DMS 273 treated with DMSO at 0.1 percent for 48 hours (cell line): ENCODE data around the gene ALDOA.

Source experiments
- DNase-seq: peaks from one replicate; lab custom pipeline; 2025; lab: John Stamatoyannopoulos, UW

The ALDOA gene

DNA sequence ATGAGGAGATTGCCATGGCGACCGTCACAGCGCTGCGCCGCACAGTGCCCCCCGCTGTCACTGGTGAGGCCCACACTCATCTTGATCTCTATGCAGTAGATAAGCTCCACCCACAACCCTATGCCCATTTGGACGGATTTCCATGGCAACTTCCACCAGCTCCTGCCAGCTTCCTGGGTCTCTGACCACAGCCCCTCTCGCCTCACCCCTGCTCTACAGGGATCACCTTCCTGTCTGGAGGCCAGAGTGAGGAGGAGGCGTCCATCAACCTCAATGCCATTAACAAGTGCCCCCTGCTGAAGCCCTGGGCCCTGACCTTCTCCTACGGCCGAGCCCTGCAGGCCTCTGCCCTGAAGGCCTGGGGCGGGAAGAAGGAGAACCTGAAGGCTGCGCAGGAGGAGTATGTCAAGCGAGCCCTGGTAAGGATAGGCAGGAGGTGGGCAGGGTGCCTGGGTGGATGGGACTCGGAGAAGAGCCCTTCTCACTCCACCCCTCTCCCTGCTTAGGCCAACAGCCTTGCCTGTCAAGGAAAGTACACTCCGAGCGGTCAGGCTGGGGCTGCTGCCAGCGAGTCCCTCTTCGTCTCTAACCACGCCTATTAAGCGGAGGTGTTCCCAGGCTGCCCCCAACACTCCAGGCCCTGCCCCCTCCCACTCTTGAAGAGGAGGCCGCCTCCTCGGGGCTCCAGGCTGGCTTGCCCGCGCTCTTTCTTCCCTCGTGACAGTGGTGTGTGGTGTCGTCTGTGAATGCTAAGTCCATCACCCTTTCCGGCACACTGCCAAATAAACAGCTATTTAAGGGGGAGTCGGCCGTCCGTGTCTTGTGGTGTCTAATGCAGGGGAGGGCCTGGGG, 4.3 kb downstream of the ALDOA start:
- no peak for DNase-seq

DNA sequence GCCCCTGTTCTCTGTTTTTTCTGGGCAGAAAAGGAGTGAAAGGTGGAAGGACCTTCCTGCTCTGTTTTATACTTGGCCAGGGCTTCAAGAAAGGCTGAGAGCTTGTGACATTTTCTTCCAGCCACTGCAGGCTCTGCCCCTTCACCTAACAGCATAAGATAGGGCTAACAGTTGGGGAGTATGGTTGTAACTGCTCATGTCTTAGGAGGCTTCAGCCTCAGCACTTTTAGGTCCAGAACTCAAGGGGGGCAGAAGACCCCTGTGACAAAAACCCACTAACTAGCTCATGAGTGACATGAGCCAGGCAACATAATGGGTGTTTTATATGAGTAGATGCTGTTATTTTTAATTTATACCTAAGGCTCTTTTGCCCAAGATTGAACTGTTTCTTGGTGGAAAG, 4.9 kb downstream of the ALDOA start:
- DNase-seq, result no peak

DNA sequence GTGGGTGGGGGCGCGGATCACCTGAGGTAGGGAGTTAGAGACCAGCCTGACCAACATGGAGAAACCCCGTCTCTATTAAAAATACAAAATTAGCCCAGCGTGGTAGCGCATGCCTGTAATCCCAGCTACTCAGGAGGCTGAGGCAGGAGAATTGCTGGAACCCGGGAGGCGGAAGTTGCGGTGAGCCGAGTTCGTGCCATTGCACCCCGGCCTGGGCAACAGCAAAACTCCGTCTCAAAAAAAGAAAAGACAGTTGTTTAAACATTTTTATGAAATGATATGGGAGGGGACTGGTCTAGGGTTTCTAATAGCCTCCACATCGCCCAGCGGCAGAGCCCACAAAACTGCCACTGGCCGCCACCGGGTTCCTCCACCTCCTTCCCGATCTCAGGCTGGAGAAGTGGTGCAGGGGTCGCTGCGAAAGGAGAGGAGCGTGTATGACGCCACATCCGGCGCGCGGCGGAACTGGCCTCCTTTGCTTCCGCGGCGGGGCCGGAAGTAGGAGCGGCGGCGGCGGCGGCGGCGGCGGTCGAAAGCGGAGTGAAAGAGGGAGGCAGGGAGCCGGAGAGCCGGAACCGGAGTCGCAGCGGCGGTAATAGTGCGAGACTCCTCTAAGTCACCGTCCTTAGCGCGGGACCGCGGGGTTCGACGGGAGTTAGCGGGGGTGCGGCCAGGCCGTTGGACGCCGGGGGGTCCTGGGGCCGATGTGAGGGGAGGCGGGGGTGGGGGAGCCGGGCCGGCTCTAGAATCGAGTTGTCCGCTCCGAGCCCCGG, 10.1 kb downstream of the ALDOA start, which contains the start of gene PPP4C:
Gene PPP4C, plus strand, starts transcription at position 492 of the 773 bp plus-strand sequence. CDS start 384 bp downstream, outside the sequence.
- peak; percentile 82 for DNase-seq

DNA sequence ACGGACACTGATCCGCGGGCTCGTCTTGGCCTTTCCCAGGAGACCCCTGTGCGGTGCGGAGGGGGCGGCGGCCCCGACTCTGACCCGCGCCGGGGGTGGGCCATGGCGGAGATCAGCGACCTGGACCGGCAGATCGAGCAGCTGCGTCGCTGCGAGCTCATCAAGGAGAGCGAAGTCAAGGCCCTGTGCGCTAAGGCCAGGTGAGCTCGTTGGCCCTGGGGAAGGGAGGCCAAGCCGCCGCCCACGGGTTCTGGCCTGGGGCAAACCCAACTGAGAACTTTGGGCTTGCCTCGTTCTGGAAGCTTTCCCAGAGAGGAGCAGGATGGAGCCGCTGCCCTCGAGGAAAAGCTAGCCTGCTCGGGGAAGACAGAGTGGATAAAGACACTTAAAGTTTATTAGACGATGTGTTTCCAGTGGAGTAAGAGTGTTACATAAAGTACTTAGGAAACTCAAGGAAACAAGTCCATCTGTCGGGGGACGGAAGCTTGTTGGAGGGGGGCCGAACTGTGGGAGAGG, 10.8 kb downstream of the ALDOA start:
- DNase-seq, result no peak

DNA sequence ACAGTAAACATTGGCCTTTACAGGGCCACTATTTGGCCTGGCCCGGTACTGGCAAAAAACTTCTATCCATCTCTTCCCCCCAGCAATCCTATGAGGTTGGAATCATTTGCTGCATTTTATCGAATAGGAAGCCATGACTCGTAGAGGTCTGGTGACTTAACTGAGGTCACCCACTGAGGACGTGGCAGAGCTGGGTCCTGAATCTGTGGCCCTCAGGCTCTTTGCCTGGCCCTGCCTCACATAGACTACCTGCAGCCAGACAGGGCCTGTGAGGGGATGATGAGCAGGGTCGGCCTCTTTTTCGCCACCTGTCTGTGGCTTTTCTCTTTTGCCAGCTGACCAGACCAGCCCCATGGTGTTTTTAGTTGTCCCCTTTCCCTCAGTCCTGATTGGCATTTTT, 12.1 kb downstream of the ALDOA start:
- DNase-seq, result no peak

DNA sequence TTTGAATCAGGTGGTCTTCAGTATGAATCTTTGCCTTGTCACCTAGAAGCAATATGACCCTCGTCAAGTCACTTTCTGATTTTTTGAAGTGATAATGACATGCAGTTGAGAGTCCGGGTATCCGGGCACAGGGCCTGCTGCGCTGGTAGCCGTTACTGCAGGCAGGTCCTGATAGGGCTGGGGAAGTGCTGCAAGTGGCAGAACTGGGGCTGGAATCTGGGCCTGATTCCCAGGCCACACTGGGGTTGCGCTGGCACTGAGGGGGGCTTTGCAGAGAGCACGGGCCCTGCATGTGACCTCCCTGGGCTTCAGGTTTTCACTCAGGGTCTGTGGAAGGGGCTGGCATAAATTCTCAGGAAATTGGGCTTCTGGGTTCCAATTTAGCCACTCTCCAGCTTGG, 13.2 kb downstream of the ALDOA start:
- no peak for DNase-seq

DNA sequence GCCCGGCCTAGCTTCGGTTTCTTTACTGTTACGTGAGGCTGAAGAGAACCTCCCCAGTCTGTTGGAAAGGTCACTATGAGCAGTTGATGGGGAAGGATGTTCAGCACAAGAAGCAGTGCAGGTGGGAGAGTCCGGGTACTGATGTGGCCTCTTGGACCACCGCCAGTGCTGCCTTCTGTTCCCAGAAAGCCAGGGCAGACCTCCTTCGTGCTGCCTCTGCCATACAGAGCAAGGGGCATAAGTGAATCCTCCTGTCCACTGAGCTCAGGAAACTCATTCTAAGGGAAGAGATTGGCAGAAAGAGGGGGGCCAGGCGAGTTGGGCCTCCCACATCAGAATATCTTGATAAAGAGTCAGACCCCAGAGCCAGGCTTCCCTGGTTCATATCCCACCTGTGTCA, 13.9 kb downstream of the ALDOA start:
- no peak for DNase-seq

DNA sequence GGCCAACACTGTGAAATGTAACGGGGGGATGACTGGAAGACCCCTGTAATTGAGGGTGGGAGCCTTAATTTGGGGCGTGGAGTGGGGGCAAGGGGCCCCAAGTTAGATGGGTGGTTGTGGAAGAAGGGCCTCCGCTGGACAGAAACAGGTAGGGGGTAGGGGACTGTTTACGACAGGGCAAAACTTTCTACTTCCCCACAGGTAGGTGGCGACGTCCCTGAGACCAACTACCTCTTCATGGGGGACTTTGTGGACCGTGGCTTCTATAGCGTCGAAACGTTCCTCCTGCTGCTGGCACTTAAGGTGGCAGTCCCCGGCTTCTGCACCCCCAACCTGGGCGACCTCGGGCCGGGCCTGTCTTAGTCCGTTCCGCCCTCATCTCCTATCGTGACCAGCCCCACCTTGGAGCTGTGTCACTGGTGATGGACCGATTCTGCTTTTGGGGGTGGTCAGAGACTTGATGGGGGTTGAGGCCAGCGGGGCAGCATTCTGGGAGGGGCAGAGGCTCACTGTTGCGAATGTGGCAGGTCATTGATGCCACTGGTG, 17.1 kb downstream of the ALDOA start:
- no peak for DNase-seq

DNA sequence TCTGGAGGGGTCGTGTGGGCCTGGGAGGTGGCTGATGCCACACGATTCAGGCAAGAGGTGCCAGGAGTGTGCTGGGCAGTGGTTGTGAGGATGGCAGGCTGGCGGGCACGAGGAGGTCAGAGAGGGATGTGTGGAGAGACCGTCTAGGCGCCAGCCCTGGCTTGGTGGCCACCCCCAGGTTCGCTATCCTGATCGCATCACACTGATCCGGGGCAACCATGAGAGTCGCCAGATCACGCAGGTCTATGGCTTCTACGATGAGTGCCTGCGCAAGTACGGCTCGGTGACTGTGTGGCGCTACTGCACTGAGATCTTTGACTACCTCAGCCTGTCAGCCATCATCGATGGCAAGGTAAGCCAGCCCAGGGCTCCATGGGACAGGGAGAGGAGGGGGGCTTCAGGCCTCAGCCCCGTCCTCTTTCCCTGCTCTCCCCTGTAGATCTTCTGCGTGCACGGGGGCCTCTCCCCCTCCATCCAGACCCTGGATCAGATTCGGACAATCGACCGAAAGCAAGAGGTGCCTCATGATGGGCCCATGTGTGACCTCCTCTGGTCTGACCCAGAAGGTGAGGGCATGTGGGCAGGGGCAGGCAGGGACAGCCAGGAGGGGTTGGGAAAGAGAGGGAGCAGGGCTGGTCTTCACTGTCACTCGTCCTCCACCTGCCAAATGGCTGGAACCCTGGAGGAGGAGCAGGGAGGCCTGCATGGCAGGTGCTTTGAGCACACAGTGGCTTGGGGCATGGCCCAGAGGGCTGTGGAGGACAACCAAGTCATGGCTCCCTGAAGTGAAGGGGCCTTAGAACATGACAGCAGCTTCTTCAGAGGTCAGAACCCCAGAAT, 17.9 kb downstream of the ALDOA start:
- DNase-seq, result no peak

DNA sequence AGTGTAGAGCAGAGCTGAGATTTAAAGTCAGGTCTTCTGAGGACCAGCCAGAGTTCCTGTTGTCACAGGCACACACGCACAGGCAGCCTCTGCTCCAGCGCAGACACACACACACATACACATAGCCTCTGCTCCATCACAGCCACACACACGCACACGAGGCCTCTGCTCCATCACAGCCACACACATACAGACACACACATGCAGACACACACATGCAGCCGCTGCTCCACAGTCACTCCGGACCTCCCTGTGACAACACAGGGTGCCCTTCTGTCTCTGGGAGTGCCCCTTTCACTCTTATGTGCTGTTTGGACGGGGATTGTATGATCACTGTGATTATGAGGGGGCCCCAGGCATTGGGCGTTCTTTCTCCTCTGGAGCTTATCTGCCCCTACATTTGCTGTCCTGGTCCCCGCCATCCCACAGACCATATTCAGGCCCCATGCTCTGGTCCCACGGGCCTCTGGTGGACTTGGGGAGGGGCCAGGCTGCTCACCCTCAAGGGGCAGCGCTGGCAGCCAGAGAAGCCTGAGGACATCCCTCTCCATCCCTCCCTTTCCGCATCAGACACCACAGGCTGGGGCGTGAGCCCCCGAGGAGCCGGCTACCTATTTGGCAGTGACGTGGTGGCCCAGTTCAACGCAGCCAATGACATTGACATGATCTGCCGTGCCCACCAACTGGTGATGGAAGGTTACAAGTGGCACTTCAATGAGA, 18.7 kb downstream of the ALDOA start:
- DNase-seq, result no peak

DNA sequence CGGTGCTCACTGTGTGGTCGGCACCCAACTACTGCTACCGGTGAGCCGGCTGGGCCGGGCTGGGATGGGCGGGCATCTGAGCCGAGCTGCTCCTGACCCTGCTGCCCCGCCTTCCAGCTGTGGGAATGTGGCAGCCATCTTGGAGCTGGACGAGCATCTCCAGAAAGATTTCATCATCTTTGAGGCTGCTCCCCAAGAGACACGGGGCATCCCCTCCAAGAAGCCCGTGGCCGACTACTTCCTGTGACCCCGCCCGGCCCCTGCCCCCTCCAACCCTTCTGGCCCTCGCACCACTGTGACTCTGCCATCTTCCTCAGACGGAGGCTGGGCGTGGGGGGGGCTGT, 19.2 kb downstream of the ALDOA start:
- DNase-seq, result no peak

DNA sequence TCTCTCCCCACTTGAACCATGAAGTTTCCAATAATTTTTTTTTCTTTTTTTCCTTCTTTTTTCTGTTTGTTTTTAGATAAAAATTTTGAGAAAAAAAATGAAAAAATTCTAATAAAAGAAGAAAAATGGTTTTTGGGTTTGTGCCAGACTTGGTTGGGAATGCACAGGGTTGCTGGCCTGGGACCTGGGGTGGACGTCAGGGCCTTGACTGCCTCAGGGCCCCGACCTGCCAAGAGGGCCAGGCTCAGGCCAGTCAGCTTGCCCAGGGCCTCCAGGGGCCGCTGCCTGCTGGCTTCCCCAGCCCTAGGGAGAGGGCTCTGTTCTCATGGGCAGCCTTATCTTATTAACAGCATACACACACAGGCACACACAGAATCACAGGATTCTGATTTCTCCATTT, 19.7 kb downstream of the ALDOA start:
- DNase-seq, result no peak

DNA sequence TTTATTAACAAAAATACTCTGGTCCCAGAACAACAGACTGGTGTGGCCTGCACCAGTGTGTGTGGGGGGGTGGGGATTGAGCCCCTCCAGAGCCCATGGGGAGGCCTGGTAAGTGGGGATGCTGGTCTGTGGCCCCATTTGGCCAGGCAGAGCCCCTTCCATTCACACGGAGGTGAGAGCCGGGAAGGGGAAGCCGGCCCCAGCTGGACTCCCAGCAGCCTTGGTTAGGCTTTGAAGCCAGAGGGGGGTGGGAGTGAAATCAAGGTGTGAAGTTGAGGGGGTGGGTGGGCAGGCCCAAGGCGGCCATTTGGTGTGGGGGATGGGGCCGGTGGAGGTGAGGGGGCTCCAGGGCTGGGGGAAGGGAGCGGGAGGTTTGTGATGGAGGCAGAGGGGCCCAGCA, 20.3 kb downstream of the ALDOA start:
- DNase-seq, result no peak

DNA sequence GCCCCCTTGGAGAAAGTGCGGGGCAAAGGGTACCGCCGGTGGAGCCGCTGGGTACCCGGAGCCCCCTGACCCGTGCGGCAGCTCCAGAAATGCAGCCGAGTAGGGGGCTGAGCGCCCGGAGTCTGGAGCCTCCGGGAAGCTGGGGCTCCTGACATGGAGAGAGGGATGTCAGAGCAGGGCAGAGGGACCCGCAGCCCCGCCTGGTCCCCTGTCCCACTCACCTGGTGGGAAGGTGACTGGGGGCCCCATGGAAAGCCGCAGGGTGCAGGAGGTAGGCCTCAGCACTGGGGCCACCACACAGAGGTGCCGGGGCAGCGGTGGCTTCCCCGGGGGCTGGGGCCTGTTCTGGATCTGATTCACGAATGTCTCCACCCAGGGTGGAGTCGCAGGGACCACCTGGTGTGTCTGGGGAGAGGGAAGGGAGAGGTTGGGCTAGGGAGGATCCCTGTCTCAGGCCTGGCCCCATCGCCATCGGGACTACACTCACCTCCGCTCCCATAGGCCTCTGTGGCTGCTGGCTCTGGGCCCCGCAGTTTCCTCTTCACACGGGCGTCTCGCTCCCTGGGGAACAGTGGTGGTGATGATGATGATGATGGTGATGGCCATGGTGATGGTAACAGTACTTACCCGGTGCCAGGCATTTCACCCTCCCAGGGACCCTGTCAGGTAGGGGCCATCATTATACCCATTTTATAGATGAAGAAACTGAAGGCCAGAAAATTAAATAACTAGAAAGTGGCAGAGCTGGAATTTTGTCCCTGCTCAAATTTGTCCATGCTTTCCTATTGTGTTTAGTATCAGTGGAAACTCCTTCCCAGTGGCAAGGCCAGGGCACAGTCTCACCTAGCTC, 21.0 kb downstream of the ALDOA start:
- no peak for DNase-seq

DNA sequence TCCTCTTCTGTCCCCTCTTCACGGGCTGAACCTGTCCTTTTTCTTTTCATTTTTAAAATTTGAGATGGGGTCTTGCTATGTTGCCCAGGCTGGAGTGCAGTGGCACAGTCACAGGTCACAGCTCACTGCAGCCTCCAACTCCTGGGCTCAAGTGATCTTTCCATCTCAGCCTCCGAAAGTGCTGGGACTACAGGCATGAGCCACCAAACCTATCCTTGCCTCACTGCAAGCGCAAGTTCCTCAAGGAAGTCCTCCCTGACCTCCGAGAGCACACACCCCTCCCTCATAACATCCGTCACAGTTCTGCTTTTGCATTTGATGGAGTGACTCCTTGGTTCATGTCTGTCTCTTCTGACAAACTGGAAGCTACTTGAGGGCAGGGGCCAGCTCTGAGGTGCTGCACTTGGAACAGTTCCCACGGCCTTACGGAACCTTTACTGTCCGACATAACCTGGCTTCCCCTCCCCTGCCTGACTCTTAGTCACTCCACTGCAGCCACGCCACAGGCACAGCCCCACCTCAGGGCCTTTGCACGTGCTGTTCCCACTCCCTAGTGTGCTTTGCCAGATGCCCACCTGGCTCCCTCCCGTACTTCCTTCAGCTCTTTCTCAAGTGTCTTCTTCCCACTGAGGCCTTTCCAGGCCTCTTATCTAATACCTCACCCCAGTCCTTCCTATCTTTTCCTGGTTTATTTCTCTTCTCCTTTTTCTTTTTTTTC, 21.8 kb downstream of the ALDOA start:
- DNase-seq, result no peak

DNA sequence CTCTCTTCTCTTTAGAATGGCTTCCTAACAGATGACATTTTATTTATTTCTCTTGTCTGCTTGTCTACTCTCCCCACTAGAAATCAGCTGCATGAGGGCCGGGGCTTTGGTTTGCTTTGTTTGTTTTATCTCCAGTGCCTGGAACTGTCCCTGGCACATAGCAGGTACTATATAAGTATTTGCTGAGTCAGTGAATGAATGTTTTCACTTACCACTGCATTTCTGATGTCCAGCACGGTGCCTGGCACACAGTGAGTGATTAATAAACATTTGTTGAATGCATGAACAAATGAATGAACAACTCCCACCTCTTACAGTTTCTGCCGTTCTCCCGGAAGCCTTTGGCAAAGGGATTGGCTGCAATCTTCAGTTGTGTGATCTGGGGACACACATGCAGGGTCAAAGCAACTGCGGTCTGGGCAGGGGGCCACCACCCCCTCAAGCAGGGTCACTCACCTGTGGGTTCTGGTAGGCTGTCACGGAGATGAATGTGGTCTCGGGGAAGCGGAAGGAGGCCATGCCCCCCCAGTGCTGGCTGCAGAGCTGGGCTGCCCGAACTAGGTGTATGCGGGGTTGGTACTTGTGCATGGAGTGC, 22.8 kb downstream of the ALDOA start:
- no peak for DNase-seq

DNA sequence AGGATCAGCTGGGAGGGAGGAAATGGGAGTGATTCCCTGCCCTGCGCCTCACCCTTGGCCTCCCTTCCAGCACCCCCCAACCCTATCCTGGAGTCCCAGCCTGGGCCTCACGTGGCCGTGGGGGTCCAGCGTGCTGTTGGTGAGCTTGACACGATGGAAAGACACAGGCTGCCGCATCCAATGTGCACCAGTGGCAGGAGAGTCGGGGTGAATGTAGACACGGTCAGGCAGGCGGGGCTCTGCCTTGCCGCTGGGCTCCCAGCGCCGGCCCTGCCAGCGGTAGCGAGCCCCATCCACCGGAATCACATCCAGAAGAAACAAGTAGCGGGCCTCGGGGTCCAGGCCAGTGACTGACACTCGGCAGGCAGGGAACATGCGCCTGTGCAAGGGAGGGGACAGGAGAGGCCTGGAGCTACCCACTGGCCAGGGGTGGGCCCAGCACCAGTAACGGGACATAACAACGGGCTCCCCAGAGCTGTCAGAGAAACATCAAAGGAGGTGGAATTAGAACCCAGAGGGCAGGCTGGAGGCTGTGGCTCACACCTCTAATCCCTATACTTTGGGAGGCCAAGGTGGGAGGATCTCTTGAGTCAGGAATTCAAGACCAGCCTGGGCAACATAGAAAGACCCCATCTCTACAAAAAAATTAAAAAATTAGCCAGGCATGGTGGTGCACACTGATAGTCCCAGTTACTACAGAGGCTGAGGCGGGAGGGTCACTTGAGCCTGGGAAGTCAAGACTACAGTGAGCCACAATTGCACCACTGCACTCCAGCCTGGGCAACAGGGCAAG, 23.5 kb downstream of the ALDOA start:
- no peak for DNase-seq

DNA sequence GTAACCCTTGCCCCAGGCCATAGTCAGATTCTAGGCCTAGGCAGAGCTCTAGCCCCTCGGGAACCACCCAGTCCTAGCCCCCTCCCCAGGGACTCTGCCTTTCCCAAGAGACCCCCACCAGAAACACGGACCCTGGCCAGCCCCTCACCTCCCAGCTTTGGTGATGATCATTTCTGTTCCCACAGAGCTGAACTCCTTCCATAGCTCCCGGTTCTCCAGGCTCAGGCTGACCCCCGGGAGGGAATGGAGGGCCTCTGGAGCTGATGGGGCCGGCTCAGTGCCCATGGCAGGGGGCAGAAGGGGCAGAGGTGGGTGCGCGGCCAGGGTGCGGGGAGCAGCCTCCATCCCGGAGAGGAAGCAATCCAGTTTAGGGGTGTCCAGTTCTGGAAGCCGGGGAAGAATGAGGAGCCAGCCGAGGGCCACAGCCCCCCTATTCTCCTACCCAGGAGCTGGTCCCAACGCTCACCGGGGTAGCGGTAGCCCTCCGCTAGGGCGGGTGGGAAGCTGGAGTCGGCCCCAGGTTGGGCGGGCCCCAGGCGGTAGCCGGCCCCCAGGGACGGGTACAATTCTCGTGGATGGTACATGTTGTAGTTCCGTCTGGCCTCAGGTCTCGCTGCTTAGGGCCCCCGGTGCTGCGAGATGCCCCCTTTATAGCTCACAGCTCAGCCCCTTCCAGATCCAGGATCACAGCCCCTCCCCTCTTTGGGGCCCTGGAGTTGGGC, 25.2 kb downstream of the ALDOA start:
- DNase-seq, result no peak
